DMS153 (cell line): Measurements from ENCODE around the gene IZUMO1.
A peak's percentile ranks its signal among the peaks of the same experiment; 100 is the strongest.
"Not testable (repeated sequence)": the region's sequence is repeated elsewhere in the genome, so short reads cannot be mapped to it uniquely, and the experiment has no call there.

Experiments used
- DNase-seq: peaks from one replicate; lab custom pipeline; 2025; lab: John Stamatoyannopoulos, UW

Gene IZUMO1

DNA sequence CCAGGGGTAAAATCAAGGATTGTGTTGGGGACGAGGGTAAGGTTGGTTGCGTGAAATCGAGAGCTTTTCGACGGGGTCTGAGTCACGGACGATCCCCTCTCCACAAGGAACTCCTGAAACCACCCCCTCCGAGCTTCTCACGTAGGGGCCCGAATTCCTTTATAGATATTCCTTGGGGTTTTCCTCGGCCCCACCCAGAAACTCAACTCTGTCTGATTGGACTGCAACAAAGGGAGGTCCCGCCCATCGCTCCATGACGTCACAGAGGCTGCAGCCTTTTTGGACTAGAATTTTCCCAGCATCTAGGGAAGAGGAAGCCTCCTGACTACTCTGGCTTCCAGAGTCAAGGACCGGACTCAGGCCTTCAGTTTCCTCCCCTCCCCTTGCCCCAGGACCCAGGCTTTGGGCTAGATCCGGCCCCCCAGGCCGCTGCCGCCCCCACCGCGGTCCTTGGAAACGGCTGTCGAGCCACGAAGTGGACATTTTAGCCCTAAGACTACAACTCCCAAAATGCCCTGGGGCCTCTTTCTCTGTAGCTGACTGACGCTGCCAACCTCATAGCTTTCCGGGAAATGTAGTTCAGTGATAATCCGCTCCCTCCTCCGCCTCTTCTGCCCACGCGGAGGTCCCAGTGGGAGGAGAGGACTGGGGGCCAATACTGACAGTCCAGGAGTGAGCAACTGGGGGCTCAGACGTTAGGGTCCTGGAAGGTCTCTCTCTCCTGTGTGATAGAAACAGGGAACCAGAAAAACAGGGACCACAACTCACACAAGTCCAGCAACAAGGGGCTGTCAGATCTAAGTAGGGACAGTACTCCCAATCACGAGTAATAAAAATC lies at the start of gene IZUMO1:
Gene IZUMO1 (minus strand): TSS at position 172 of the 838 bp plus-strand sequence. CDS start 1,050 bp downstream, outside the sequence.
- DNase-seq: peak; percentile 80

DNA sequence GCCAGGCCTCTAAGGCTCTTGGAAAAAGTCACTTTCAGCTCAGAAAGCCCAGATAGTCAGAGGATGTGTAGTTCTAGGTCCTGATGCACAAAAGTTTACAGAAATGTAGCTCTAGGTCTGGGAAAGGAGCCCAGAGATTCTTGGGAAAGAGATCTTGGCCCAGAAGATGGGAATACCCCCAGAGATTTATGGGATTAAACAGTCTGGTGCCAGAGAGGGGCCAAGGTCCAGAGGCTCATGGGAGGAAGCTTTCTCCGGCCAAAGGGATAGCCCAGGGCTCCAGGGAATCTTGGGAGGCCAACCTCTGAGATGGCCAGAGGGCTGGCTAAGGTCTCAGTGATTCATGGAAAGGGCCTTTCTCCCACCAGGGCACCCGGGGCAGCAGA lies 49.0 kb upstream of the IZUMO1 start:
- DNase-seq: no peak

DNA sequence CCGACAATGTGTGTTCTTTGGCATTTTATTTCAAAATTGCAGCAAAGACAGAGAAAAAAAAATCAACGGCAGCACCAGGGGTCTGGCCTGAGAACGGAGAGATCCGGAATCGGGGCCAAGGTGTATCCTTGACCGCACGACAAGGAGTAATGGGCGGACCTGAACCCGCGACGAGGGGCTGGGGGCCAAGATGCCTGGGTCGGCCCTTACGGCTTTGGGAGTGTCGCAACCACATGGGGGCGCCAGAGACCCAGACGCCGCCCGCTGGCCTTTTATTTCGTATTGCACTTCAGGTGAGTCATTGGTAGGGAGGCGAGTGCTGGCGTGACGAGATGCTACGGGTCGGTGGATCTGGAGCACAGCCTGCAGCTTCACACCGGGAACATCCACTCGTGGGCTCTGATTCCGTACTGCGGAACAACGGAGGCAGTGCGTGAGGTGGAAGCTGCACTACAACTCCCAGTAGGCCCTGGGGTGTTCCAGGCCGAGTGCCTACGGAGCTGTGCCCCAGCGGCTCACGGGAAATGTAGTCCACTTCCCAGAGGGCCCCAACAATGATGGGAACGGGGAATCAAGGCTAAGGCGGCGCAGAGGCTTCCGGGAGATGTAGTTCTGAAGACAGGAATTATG lies 48.5 kb upstream of the IZUMO1 start:
- peak; percentile 91 for DNase-seq

DNA sequence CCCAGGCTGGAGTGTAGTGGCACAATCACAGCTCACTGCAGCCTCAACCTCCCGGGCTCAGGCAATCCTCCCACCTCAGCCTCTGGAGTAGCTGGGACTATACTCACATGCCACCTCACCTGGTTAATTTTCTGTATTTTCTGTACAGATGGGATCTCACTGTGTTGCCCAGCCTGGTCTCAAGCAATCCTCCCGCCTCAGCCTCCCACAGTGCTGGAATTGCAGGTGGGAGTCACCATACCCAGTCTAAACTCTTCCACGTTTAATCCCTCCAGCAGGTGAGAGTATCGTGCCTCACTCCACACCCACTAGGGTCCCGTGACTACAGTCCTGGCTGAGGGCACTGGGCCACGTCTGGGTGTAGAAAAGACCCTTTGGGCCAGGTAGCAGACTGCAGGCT lies 47.6 kb upstream of the IZUMO1 start:
- DNase-seq: no peak

DNA sequence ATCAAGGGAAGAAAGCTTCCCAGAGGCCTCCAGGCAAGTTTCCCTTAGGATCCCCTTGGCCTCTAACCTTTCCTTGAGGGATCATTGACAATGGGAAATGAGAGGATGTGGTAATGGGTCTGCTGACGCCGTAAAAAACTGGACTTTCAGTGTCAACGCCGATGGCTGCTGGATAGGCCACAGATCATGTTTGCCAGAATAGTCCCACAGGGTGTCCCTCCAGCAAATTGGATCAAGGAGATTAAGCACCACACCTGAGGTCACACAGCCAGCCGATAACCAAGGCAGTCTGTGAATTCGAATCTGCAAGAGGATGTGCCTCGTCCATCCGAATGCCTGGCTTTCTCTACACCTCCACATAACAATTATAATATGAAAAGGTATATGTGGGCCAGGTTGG lies 46.6 kb upstream of the IZUMO1 start:
- no peak for DNase-seq

DNA sequence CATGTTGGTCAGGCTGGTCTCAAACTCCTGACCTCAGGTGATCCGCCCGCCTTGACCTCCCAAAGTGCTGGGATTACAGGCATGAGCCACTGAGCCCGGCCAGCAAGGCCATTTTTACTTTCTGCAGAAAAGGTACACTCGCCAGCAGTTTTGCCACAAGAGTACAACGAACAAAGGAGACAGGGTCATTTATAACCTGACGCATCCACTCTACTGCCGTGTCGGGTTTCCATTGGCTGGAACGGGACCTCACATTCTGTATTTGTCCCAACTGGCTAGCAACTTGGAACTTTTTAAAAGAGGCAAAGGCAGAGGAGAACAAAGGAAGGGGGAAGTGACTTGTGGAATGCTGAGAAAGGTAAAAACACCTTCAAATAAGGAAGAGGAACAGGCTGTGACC lies 40.6 kb upstream of the IZUMO1 start:
- DNase-seq: not testable (repeated sequence)

DNA sequence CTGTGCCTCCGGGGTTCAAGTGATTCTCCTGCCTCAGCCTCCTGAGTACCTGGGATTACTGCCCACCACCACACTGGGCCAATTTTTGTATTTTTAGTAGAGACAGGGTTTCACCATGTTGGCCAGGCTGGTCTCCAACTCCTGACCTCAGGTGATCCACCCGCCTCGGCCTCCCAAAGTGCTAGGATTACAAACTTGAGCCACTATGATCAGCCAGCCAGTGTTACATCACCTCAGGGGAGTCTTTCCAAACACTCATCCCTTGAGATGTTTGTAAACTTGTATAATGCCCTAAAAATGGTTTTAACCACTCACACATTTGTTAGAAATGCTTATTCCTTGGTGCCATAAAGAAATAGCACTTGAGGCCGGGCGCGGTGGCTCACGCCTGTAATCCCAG lies 39.7 kb upstream of the IZUMO1 start:
- not testable (repeated sequence) for DNase-seq

DNA sequence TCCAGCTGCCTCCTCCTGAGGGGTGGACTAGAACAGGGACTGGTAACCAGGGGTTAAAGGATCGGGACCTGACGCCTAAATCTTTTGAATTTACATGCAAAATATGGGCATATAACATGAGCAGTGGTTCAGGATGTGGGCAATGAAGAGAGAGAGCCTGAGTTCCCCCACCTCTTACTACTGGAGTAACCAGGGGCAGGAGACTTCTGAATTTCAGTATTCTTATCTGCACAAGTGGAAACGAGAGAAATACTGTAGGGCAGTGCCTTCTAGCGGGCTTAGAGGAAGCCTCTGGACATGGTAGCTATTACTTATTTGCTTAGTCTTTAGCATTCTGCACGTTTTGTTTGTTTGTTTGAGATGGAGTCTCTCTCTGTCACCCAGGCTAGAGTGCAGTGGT lies 37.8 kb upstream of the IZUMO1 start:
- peak; percentile 25 for DNase-seq

DNA sequence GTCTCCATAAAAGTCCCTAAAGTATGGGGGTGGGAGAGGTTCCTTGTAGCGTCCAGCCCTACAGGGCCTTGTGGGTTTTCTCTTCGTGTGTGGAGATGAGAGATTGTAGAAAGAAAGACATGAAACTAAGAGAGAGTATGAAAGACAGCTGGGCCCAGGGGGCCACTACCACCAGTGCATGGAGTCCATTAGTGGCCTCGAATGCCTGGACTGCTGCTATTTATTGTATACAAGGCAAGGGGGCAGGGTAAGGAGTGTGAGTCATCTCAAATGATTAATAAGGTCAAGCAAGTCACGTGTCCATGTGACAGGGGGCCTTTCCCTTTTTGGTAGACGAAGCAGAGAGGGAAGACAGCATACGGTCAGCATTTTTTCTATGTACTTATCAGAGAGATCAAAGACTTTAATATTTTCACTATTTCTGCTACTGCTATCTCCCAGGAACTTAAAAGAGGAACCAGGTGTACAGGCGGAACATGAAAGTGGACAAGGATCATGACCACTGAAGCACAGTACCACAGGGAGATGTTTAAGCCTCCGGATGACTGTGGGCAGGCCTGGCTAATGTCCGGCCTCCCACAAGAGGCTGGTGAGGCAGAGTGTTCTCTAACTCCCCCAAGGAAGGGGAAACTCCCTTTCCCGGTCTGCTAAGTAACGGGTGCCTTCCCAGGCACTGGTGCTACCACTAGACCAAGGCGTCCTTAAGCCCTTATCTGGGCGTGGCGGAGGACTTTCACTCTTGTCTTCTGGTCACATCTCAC lies 34.1 kb upstream of the IZUMO1 start:
- no peak for DNase-seq

DNA sequence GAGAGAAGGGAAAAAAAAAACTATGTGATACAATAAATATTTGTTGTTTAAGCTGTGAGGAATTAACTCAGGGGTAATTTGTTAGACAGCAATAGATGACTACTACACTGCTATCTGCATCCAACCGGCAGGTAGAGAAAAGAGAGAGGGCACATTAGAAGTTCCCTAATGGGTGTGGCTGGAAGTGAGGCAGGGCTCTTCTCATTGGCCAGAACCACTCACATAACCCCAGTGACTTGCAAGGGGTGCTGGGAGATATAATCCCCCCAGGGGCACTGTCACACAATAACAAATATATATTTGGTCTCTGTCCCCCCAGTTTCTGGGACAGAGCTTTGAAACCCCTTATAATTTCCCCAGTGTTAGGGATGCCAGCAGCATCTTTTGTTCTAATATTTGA lies 32.9 kb upstream of the IZUMO1 start:
- no peak for DNase-seq

DNA sequence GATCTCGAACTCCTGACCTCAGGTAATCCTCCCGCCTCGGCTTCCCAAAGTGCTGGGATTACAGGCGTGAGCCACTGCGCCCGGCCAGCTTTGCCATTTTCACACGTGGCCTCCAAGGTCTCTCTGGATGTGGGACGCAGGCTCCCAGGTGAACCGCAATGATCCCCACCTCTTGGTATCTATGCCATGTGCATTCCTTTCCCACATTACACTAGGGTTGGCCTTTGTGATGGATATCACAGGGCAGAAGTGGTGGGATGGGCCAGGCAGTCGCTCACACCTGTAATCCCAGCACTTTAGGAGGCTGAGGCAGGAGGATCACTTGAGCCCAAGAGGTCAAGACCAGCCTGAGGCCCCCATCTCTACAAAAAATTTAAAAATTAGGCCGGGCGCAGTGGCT lies 31.0 kb upstream of the IZUMO1 start:
- no peak for DNase-seq

DNA sequence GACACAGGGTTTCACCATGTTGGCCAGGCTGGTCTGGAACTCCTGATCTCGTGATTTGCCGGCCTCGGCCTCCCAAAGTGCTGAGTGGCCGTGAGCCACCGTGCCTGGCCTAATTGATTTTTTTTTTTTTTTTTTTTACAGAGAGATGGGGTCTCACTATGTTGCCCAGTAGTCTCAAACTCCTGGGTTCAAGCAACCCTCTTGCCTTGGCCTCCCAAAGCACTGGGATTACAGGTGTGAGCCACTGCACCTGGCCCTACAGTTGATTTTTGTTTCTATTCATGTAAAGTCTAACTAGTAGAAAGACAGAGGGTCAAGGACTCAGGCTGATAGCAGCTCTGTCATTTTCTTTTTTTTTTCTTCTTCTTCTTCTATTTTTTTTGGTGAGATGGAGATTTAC lies 30.4 kb upstream of the IZUMO1 start:
- DNase-seq: no peak

DNA sequence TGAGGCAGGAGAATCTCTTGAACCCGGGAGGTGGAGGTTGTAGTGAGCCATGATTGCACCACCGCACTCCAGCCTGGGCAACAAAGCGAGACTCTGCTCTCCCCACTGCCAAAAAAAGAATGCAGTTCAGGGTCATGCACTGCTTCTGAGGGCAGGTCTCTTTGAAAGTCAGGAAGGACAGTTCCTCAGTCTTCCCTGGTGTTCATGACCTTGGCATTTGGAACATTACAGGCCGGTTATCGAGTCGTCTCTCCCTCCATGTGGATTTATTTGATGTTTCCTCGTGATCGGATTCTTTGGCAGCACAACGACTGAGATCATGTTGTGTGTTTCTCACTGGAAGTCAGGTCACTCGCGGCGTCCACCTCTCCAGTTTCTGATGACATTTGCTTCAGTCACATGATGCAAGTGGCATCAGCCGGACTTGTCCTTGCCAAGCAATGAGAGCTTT lies 25.8 kb upstream of the IZUMO1 start:
- DNase-seq: no peak

DNA sequence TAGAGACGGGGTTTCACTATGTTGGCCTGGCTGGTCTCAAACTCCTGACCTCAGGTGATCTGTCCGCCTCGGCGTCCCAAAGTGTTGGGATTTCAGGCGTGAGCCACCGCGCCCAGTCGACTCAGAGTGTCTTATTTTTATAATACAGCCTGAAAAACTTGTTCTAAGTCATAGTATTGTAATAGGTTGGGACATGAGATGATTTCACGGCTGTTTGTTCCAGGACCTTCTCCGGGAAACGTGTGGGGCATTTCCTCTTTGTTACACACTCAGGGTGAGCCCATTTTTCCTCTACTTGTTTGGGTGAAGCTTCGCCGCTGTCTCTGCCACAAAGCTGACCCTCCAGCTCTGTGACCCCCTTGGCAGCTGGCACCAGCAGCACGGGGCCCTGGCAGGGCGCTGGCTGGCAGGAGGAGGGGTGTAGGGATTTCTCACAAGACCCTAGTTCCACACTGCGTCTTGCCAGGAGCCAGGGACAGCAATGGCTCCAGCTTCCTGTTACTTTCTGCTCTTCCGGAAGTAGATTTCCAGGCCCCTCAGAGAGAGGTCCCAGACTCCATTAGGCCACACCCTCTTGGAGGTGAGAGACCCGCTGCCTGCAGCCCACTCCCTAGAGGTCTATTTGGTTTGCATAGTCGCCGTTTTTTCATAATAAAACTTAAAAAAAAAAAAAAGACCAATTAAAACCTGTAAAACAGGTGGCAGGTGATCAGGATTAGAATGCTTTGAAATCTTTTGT lies 24.2 kb upstream of the IZUMO1 start:
- no peak for DNase-seq

DNA sequence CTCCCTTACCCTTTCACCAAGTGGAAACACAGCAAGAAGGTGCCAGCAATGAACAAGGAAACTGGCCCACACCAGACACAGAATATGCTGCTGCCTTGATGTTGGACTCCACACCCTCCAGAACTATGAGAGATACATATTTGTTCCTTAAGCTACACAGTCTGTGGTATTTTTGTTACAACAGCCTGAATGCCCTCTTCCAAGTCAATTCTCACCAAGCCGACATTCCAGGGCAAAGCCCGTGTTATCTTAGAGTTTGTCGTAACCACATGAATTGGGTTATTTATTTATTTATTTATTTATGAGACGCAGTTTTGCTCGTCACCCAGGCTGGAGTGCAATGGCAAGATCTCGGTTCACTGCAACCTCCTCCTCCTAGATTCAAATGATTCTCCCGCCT lies 23.6 kb upstream of the IZUMO1 start:
- DNase-seq: no peak

DNA sequence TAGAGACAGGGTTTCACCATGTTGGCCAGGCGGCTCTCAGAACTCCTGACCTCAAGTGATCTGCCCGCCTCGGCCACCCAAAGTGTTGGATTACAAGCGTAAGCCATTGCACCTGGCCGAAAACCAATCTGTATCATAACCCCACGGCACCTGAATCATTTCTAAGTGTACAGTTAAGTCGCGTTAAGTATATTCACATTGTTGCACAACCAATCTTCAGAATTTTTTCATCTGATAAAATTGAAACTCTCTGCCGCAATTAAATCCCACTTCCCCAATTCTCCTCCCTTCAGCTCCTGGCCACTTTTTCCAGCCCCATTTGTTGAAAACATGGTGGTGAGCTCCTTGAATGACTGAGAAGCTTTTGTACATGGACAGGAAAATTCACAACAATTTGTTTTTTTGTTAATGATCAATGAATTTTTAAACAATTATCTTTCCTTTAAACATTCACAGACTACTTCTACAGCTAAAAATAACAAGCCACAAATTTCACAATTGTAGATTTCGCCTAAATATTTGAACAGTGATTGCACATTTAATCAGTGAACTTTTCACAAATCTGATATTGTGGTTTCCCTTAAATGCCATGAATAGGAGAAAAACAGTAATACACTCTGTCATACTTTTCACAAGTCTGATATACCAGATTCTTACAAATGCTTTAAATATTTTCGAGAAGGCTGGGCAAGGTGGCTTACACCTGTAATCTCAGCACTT lies 22.4 kb upstream of the IZUMO1 start:
- DNase-seq: no peak

DNA sequence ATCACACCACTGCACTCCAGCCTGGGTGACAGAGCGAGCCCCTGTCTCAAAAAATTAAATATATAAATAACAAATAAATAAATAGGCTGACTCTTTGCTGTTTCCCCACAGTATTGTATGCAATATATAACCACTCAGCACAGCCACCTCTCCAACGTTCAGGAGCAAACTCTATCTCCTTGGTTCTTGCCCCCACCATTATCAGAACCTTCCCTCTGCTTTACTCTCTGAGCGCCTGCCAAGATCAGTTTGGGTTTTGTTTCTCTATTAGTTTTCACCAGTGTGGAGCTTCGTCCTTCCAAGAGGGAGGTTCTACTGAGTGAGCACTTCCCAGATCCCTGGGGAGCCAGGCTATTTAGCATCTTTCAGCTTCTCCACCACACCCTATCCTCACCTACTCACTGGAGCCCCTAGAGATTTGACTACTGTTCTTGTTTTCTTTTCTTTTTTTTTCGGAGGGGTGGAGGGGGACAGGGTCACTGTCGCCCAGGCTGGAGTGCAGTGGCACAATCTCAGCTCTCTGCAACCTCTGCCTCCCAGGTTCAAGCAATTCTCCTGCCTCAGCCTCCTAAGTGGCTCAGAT lies 21.6 kb upstream of the IZUMO1 start:
- not testable (repeated sequence) for DNase-seq

DNA sequence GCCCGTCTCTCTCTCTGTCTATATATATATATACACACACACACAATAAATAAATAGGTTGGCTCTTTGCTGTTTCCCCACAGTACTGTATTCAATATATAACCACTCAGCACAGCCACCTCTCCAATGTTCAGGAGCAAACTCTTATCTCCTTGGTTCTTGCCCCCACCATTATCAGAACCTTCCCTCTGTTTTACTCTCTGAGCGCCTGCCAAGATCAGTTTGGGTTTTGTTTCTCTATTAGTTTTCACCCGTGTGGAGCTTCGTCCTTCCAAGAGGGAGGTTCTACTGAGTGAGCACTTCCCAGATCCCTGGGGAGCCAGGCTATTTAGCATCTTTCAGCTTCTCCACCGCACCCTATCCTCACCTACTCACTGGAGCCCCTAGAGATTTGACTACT lies 19.1 kb upstream of the IZUMO1 start:
- not testable (repeated sequence) for DNase-seq

DNA sequence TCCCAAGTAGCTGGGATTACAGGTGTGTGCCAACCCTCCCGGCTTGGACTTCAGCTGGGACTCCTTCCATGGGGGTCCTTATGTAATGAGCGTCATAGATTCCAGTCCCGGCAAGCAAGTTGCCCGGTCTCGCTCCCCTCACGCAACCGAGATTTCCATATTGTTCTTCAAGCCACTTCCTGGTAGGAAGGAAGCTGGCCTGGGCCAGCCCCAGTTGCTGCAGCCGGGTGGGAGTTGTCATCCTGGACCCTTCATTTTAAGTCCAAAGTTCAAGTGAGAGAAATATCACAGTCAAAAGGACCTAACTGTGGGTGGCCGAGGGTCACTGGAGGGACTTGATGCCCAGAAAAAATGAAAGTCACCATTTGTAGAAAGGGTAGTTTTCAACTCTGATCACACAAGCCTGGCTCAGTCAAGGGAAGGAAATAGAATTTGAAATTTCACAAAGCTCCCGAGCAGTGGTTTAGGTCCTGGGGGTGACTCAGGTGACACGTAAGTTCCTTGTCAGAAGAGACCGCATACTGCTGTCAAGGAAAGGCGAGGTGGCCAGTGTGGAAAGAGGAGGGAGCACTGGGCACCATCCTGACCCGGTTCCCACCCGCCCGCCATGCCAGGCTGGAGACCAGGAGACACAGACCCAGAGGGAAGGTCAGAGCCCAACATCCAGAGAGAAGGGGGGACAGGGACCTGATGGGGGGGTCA lies 13.9 kb upstream of the IZUMO1 start:
- DNase-seq: no peak

DNA sequence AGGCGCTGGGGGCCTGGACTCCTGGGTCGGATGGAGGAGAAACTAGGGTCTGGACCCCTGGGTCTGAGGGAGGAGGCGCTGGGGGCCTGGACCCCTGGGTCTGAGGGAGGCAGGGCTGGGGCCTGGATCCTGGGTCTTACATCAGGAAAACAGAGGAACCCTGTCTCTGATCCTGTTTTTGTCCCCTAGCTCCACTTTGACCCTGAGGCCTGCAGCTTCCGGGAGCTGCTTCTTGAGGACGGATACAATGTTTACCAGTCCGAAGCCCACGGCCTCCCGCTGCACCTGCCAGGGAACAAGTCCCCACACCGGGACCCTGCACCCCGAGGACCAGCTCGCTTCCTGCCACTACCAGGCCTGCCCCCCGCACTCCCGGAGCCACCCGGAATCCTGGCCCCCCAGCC lies 11.0 kb upstream of the IZUMO1 start:
- no peak for DNase-seq
